Body of pancreas (tissue), 4 donors: ENCODE data around the gene TLX2. TPM values are rescaled to one million over a fixed set of nuclear protein-coding genes. Genes with fewer than 3 reads are reported as not detected.

Source experiments
- ATAC-seq: fragments of 150-250 bp; one replicate; pipeline ENCODE4 v1.9.1; 2016
- DNase-seq, 4 donors: peaks; one replicate each; pipeline ENCODE4 v3.0.0-alpha.2; 2019
- H3K27ac ChIP-seq, 4 donors: fragments of 200-600 bp; sonication (generic); 1 replicate in 3 of 4; 2 replicates in 1 of 4; pipeline versions ENCODE4 v1.5.1 to v1.6.1; 2016 to 2019; ENCODE audit warnings: mild to moderate bottlenecking in 1 of 4, mixed read lengths in 1 of 4, moderate library complexity in 1 of 4
- H3K27me3 ChIP-seq, 2 donors: fragments of 200-600 bp; sonication (generic); one replicate each; pipeline ENCODE4 v1.6.0; 2016; ENCODE audit warnings: mild to moderate bottlenecking in 1 of 2
- H3K36me3 ChIP-seq, 2 donors: fragments of 200-600 bp; sonication (generic); replicated peaks in 1 of 2; 2 replicates each; pipeline ENCODE4 v1.5.1; 2016; ENCODE audit warnings: low read depth in 2 of 2; ENCODE audit not compliant: insufficient read depth in 1 of 2
- H3K4me1 ChIP-seq: fragments of 200-600 bp; sonication (generic); one replicate; pipeline ENCODE4 v1.6.0; 2016
- H3K4me3 ChIP-seq, 2 donors: fragments of 200-600 bp; sonication (generic); 1 replicate in 1 of 2; 2 replicates in 1 of 2; pipeline ENCODE4 v1.5.1; 2016 to 2019
- H3K9me3 ChIP-seq, 3 donors: fragments of 200-600 bp; sonication (generic); 1 replicate in 2 of 3; 2 replicates in 1 of 3; pipeline ENCODE4 v1.5.1; 2016
- POLR2A ChIP-seq, 3 donors: fragments of 450-650 bp; IDR thresholded peaks; one replicate each; pipeline ENCODE4 v1.6.1; 2016; ENCODE audit warnings: antibody characterized with exemption in 3 of 3, mild to moderate bottlenecking in 2 of 3
- WGBS, 2 donors: methylation state at CpG; one replicate each; pipeline ENCODE4 v1.1.5; 2017; 5-methylcytosine and 5-hydroxymethylcytosine counted together
- intact Hi-C: fragments of 100-400 bp; cut with DNase I; formaldehyde crosslinking; loops from one replicate; pipeline ENCODE4 v1.15.1; 2023
- total RNA-seq, 2 donors: library from RNA; depleted of rRNA; stranded (reverse); fragments of >200 nt; gene quantifications; one replicate each; pipeline ENCODE4 v1.1.0, GENCODE V29; 2016
- TF ChIP-seq, protein P1 (sequence below), 7 experiments: fragments of 450-650 bp in 4 of 7; fragments of 200-600 bp in 3 of 7; sonication (generic) in 3 of 7; IDR thresholded peaks; one replicate each; pipeline ENCODE4 v1.5.1; 2016 to 2019; ENCODE audit warnings: antibody characterized with exemption in 7 of 7

TLX2 gene
- total RNA-seq, 2 donors from 2014 or later = not detected

DNA sequence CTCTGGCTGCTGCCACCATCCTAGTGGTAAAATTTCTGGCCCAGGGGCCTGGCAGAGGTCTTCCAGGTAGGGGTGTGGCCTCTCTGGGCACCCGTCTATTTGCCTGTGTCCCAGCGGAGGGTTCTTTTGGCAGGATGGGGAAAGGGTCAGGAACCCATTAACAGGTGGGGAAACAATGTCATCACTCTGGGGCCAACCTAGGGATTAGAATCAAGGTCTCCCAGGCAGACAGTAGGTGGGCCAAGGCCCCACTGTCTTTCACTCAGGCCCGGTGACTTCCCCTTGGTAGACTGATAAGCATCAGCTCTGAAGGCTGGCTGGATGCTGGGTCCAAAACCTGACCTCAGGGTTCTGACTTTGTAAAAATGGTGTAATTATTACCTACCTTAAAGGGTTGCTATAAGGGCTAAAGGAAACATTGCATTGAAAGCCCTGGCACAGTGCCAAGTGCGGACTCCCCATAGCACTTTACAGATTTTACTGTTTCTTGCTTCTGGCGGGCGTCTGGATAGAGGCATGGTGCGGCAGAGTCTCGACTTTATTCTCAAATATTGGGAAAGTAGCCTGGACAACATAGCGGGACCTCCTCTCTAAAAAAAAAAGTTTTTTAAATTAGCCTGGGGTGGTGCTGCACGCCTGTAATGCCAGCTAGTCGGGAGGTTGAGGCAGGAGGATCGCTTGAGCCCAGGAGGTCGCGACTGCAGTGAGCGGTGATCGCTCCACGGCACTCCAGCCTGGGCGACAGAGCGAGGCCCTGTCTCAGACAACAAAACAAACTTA, 17.1 kb upstream of the TLX2 start:
- no peaks in the 10 kb centered on the region for H3K9me3 ChIP-seq
- WGBS, 2 donors = 60 to 70% methylated on average over 17 to 19 of the region's 19 CpGs
- intact Hi-C loops = no loop called here
- DNase-seq (no peak), ATAC-seq (no peak)
- H3K36me3 ChIP-seq = peaks cover 0 to 12% of the 10 kb centered on the region in 2 donors
- peaks cover 0 to 5% of the 10 kb centered on the region in 2 donors for H3K27me3 ChIP-seq
- TF ChIP-seq, protein P1, sequence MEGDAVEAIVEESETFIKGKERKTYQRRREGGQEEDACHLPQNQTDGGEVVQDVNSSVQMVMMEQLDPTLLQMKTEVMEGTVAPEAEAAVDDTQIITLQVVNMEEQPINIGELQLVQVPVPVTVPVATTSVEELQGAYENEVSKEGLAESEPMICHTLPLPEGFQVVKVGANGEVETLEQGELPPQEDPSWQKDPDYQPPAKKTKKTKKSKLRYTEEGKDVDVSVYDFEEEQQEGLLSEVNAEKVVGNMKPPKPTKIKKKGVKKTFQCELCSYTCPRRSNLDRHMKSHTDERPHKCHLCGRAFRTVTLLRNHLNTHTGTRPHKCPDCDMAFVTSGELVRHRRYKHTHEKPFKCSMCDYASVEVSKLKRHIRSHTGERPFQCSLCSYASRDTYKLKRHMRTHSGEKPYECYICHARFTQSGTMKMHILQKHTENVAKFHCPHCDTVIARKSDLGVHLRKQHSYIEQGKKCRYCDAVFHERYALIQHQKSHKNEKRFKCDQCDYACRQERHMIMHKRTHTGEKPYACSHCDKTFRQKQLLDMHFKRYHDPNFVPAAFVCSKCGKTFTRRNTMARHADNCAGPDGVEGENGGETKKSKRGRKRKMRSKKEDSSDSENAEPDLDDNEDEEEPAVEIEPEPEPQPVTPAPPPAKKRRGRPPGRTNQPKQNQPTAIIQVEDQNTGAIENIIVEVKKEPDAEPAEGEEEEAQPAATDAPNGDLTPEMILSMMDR (IDR thresholded peaks at IDR 0.05) = no peak
- no peak for TF ChIP-seq POLR2A (IDR thresholded peaks at IDR 0.05)
- peaks cover 30% of the 10 kb centered on the region for H3K4me1 ChIP-seq
- H3K27ac ChIP-seq = no peak overlapping the region
- no peak overlapping the region for H3K4me3 ChIP-seq

DNA sequence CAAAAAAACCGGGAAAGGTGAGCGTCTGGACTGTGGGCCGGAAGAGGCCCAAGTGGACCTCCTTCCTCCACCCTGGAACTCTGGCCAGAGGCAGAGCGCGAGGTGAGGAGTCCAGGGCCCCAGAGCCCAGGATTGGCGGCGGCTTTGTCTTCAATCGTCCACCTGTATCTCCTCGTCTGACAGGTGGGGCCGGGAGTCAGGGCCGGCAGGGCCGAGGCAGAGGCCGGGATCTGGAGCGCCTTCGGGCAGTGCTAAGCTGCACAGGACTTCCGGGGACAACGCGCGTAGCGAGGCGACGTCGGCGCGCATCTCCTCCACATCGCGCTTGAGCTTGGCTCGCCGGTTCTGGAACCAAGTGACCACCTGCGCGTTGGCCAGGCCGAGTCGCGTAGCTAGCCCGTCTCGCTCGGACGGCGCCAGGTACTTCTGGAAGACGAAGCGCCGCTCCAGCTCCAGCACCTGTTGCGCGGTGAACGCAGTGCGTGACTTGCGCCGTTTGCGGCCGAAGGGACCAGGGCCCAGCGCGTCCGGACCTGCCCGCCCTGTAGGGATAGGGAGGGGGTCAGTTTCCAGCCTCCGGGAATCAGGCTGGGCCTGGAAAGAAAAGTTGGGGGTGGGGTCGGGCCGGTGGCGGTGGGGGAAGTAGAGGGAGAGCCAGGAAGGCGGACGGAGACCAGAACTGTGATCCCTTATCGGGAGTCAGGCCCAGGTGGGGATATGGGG, 16.3 kb upstream of the TLX2 start:
- Histone ChIP-seq H3K36me3 (peaks cover 0 to 6% of the 10 kb centered on the region in 2 donors), H3K9me3 (no peaks in the 10 kb centered on the region), H3K4me3 (peak overlapping the region in 1 of 2 donors; percentile 8), H3K4me1 (peaks cover 37% of the 10 kb centered on the region), H3K27ac (no peak overlapping the region), H3K27me3 (peaks cover 0 to 5% of the 10 kb centered on the region in 2 donors)
- DNase-seq (peak in 1 of 4 donors; percentile 52), ATAC-seq (peak; percentile 33)
- peak in 2 of 3 donors; percentile 16 to 21 for TF ChIP-seq POLR2A (IDR thresholded peaks at IDR 0.05)
- TF ChIP-seq, protein P1 (IDR thresholded peaks at IDR 0.05) = peak in 1 of 7 experiments; percentile 9
- intact Hi-C loops = no loop called here
- 5 to 8% methylated on average over 18 to 61 of the region's 61 CpGs for WGBS, 2 donors

DNA sequence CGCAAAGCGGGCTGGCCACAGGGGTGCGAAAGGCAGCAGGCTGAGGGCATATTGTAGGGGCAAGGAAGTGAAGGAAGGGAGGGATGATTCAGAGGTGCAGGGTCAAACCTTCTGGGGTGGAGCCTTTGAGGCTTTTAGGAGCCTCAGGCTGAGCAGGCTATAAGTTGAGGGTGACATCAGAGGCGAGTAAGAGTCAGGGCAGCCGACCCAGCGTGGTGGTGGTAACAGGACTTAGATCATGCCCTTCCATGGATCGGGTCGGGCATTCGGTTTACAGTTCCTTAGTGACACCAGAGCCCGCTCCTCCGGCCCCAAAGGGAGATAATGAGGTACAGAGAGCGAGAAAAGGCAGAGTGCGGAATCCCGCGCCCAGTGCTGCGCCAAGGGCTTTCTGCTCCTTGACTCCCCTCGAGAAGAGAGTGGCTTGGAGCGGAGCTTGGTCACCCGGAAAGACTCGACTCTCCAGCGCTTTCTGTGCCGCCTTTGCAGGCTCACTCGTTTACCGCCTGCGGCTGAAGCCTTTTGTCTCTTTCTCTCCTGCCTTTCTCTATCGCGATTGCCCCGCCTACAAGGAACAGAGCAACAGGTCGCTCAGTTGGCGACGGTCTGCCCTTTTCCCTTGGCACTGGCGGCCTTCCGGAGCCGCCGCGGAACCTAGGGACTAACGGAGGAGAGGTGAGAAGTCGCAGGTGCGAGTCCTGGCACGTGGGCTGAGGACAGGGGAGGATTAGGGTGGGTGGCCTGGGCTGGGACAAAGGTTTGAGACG, 15.6 kb upstream of the TLX2 start:
- TF ChIP-seq, protein P1 (IDR thresholded peaks at IDR 0.05) = no peak
- TF ChIP-seq POLR2A (IDR thresholded peaks at IDR 0.05) = no peak
- no peak for ATAC-seq
- intact Hi-C loops = no loop called here
- H3K4me3 ChIP-seq = peak overlapping the region in 1 of 2 donors; percentile 8
- no peak for DNase-seq
- H3K4me1 ChIP-seq = peaks cover 45% of the 10 kb centered on the region
- 5 to 7% methylated on average over 39 to 41 of the region's 41 CpGs for WGBS, 2 donors
- H3K27ac ChIP-seq = no peak overlapping the region
- H3K27me3 ChIP-seq = peaks cover 0 to 5% of the 10 kb centered on the region in 2 donors
- no peaks in the 10 kb centered on the region for H3K36me3 ChIP-seq
- H3K9me3 ChIP-seq = no peaks in the 10 kb centered on the region

DNA sequence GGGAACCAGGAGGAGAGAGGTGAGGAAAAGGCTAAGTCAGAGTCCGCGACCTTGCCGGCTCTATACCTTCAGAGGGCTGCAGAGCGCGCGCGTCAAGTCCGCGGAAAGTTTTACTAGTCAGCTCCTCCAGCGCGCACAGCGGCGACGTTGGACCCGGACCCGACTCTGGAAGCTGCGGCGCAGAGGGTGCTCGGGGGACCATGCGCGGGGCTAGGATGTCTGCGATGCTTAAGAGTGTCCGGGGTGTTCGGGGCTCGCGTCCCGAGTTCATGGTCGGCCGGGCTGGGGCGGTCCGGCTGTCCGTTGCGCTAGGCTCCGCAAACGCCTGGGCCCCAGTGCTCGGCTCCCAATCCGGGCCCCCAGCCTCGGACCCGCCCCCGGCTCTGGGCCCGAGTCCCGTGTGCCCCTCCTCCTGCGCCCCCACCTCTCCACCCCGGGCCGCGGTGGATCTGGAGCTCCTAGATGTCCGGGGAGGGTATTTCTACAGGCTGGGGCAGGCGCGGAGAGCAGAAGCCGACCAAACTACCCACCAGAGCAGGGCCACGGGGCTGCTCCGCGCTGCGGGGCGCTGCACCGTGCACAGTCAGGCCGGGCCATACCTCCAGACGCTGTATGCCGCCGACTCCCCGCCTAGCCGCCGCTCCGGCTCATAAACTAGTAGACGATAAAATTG, 14.8 kb upstream of the TLX2 start, which contains the start of gene LBX2:
Gene LBX2 (minus strand): TSS at position 337 of the 673 bp plus-strand sequence. CDS start 66 bp downstream, at position 271.
- ATAC-seq (no peak), DNase-seq (no peak)
- no peak within 1 kb of the TSS for H3K4me3 ChIP-seq
- H3K27me3 ChIP-seq = peaks cover 0 to 5% of the 10 kb centered on the region in 2 donors
- H3K27ac ChIP-seq = no peak within 1 kb of the TSS
- intact Hi-C loops = no loop called here
- 19 to 27% methylated on average over 3 to 54 of the region's 65 CpGs for WGBS, 2 donors
- TF ChIP-seq, protein P1 (IDR thresholded peaks at IDR 0.05) = no peak
- TF ChIP-seq POLR2A (IDR thresholded peaks at IDR 0.05) = no peak
- H3K4me1 ChIP-seq = peaks cover 52% of the 10 kb centered on the region
- H3K9me3 ChIP-seq = no peaks in the 10 kb centered on the region
- H3K36me3 ChIP-seq = no peaks in the 10 kb centered on the region
